T-helper 1 cell treated with Interleukin-12 subunit alpha and Interleukin-12 subunit beta and Interleukin-4 antibody, amounts not matched to agents 30 μg/mL and 1 μg/mL, for 36 hours (primary cell): ENCODE results near the gene INTS11.

ENCODE experiments used
- H3K27ac Mint-ChIP-seq: one replicate; pipeline ENCODE4 v1.8.0; 2021; ENCODE audit warnings: mild to moderate bottlenecking, mixed read lengths
- H3K27me3 Mint-ChIP-seq: one replicate; pipeline ENCODE4 v1.8.0; 2021; ENCODE audit warnings: low read depth, mixed read lengths
- H3K36me3 Mint-ChIP-seq: one replicate; pipeline ENCODE4 v1.8.0; 2021; ENCODE audit warnings: low read depth, mixed read lengths
- H3K4me1 Mint-ChIP-seq: one replicate; pipeline ENCODE4 v1.8.0; 2021; ENCODE audit warnings: low read depth, mixed read lengths
- H3K4me3 Mint-ChIP-seq: one replicate; pipeline ENCODE4 v1.8.0; 2021; ENCODE audit warnings: mild to moderate bottlenecking, moderate library complexity, mixed read lengths
- H3K9me3 Mint-ChIP-seq: one replicate; pipeline ENCODE4 v1.8.0; 2021; ENCODE audit warnings: mixed read lengths

The INTS11 gene

GRCh38 chr1:1302006-1302430 is 22.4 kb downstream of the INTS11 start:
- peaks cover 12% of the 10 kb centered on the region for H3K4me1 Mint-ChIP-seq
- no peaks in the 10 kb centered on the region for H3K27me3 Mint-ChIP-seq
- no peak overlapping the region for H3K4me3 Mint-ChIP-seq
- no peak overlapping the region for H3K27ac Mint-ChIP-seq
- no peaks in the 10 kb centered on the region for H3K36me3 Mint-ChIP-seq
- H3K9me3 Mint-ChIP-seq, result no peaks in the 10 kb centered on the region

- no peaks in the 10 kb centered on the region for H3K27me3 Mint-ChIP-seq
- no peaks in the 10 kb centered on the region for H3K36me3 Mint-ChIP-seq
- no peaks in the 10 kb centered on the region for H3K4me1 Mint-ChIP-seq
- no peak overlapping the region for H3K27ac Mint-ChIP-seq
- no peaks in the 10 kb centered on the region for H3K9me3 Mint-ChIP-seq
- no peak overlapping the region for H3K4me3 Mint-ChIP-seq
Observed at GRCh38 chr1:1300352-1300739, 24.1 kb downstream of the INTS11 start.

GRCh38 chr1:1299686-1300351 is 24.6 kb downstream of the INTS11 start:
- Mint-ChIP-seq H3K4me3 (no peak overlapping the region), H3K27ac (no peak overlapping the region), H3K36me3 (no peaks in the 10 kb centered on the region), H3K4me1 (no peaks in the 10 kb centered on the region), H3K27me3 (no peaks in the 10 kb centered on the region), H3K9me3 (no peaks in the 10 kb centered on the region)

GRCh38 chr1:1298861-1299685 is 25.4 kb downstream of the INTS11 start:
- H3K27ac Mint-ChIP-seq, result no peak overlapping the region
- no peaks in the 10 kb centered on the region for H3K9me3 Mint-ChIP-seq
- no peak overlapping the region for H3K4me3 Mint-ChIP-seq
- H3K27me3 Mint-ChIP-seq, result no peaks in the 10 kb centered on the region
- no peaks in the 10 kb centered on the region for H3K36me3 Mint-ChIP-seq
- no peaks in the 10 kb centered on the region for H3K4me1 Mint-ChIP-seq

GRCh38 chr1:1297802-1298424 is 26.5 kb downstream of the INTS11 start:
- Mint-ChIP-seq H3K36me3 (no peaks in the 10 kb centered on the region), H3K27me3 (no peaks in the 10 kb centered on the region), H3K4me3 (no peak overlapping the region), H3K9me3 (no peaks in the 10 kb centered on the region), H3K4me1 (no peaks in the 10 kb centered on the region), H3K27ac (no peak overlapping the region)

GRCh38 chr1:1296070-1297061 is 28.1 kb downstream of the INTS11 start:
- H3K27ac Mint-ChIP-seq, result no peak overlapping the region
- no peaks in the 10 kb centered on the region for H3K27me3 Mint-ChIP-seq
- H3K4me1 Mint-ChIP-seq, result no peaks in the 10 kb centered on the region
- H3K4me3 Mint-ChIP-seq, result no peak overlapping the region
- no peaks in the 10 kb centered on the region for H3K36me3 Mint-ChIP-seq
- no peaks in the 10 kb centered on the region for H3K9me3 Mint-ChIP-seq

- no peaks in the 10 kb centered on the region for H3K36me3 Mint-ChIP-seq
Observed at GRCh38 chr1:1295154-1295923, 29.1 kb downstream of the INTS11 start.

GRCh38 chr1:1294250-1294890 is 30.1 kb downstream of the INTS11 start:
- H3K9me3 Mint-ChIP-seq, result no peaks in the 10 kb centered on the region

More at GRCh38 chr1:1295154-1295923, 29.1 kb downstream of the INTS11 start:
- no peaks in the 10 kb centered on the region for H3K9me3 Mint-ChIP-seq
- no peak overlapping the region for H3K27ac Mint-ChIP-seq
- H3K4me1 Mint-ChIP-seq, result no peaks in the 10 kb centered on the region
- H3K4me3 Mint-ChIP-seq, result no peak overlapping the region
- H3K27me3 Mint-ChIP-seq, result no peaks in the 10 kb centered on the region

GRCh38 chr1:1293263-1294249 is 30.9 kb downstream of the INTS11 start:
- Mint-ChIP-seq H3K36me3 (no peaks in the 10 kb centered on the region), H3K27ac (no peak overlapping the region), H3K4me3 (no peak overlapping the region), H3K9me3 (no peaks in the 10 kb centered on the region), H3K4me1 (no peaks in the 10 kb centered on the region), H3K27me3 (no peaks in the 10 kb centered on the region)

More at GRCh38 chr1:1294250-1294890, 30.1 kb downstream of the INTS11 start:
- Mint-ChIP-seq H3K4me1 (no peaks in the 10 kb centered on the region), H3K36me3 (no peaks in the 10 kb centered on the region), H3K4me3 (no peak overlapping the region), H3K27ac (no peak overlapping the region), H3K27me3 (no peaks in the 10 kb centered on the region)

- H3K36me3 Mint-ChIP-seq, result no peaks in the 10 kb centered on the region
- no peak overlapping the region for H3K27ac Mint-ChIP-seq
- no peaks in the 10 kb centered on the region for H3K9me3 Mint-ChIP-seq
- H3K27me3 Mint-ChIP-seq, result no peaks in the 10 kb centered on the region
- no peak overlapping the region for H3K4me3 Mint-ChIP-seq
- H3K4me1 Mint-ChIP-seq, result no peaks in the 10 kb centered on the region
Observed at GRCh38 chr1:1292851-1293250, 31.6 kb downstream of the INTS11 start.

- Mint-ChIP-seq H3K9me3 (no peaks in the 10 kb centered on the region), H3K36me3 (no peaks in the 10 kb centered on the region), H3K4me1 (no peaks in the 10 kb centered on the region), H3K27ac (no peak overlapping the region), H3K4me3 (no peak overlapping the region), H3K27me3 (no peaks in the 10 kb centered on the region)
Observed at GRCh38 chr1:1292442-1292779, 32.0 kb downstream of the INTS11 start.
